ENCODE measurements around the gene UVRAG. TPM values are rescaled to one million over a fixed set of nuclear protein-coding genes. Genes with fewer than 3 reads are reported as not detected.

UVRAG gene
- total and polyA plus RNA-seq, 2 of the 13 experiments (the other 11 are each of a cell fraction or from before 2014, with no cell fraction given) = 9.7 to 17.3 TPM

DNA sequence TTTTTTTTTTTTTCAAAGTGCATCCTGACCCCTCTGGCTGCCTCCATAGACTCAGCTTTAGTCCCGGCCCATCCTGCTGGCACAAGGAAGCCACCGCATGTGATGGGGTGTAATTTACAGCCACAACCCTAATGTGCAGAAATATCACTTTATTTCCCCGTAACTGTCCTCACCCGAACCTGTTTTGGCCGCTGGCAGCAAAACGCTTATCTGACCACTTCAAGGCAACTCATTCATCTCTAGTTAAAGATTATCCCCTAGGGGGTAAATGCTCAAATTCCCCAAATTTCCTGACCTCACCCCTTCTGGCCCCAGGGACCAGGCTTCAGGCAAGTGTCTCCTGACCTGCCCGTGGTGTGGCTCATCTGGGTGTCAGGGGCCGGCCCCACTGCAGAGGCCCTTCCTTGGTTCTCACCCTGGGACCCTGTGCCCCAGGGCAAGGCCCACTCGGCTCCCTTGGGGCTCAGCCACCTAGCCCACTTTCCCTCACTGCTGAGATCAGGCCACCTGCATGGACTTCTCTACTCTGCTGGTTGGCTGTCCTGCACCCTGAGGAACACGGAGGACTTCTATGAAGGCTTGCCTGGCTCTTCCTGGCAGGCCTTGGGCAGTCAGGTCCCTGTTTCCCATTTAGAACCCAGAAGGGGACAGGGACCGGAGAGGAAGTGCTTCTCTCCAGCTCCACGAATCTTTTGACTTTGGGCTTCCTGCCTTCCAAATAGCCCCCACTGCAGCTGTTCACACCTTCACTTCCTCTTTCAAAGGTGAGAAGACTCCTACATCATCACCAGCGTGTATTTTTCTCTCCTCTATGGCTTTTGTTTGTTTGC, 337.9 kb downstream of the UVRAG start (continued):
- TF ChIP-seq HOXA3 (CRISPR knock-in tag; IDR thresholded peaks at IDR 0.05) (peak; percentile 32; the same call in 1 of the 2 replicates), NCOA5 (CRISPR knock-in tag; IDR thresholded peaks at IDR 0.05) (no peak), SOX13 (IDR thresholded peaks at IDR 0.05) (0 out of 2 replicates have a peak, but pooled peaks have one; percentile 10), SOX13 (CRISPR knock-in tag; conservative IDR thresholded peaks at IDR 0.05 in 1 of 2, IDR thresholded peaks at IDR 0.05 in 1 of 2) (no peak), FOXP1 (IDR thresholded peaks at IDR 0.05) (no peak), FOXP1 (CRISPR knock-in tag; IDR thresholded peaks at IDR 0.05) (peak; percentile 66; the same call in 1 of the 2 replicates), IRF2 (CRISPR knock-in tag; IDR thresholded peaks at IDR 0.05) (no peak), ZNF567 (CRISPR knock-in tag; IDR thresholded peaks at IDR 0.05; ENCODE audit: borderline replicate concordance) (no peak), TBP (CRISPR knock-in tag; IDR thresholded peaks at IDR 0.05) (no peak), ZNF703 (CRISPR knock-in tag; IDR thresholded peaks at IDR 0.05; ENCODE audit: borderline replicate concordance) (no peak), ZNF329 (CRISPR knock-in tag; IDR thresholded peaks at IDR 0.05; ENCODE audit: low read depth) (no peak), ATF1 (CRISPR knock-in tag; IDR thresholded peaks at IDR 0.05) (no peak), POLR2AphosphoS2 (IDR thresholded peaks at IDR 0.05; ENCODE audit: low read depth, low read length) (no peak), PHF8 (CRISPR knock-in tag; IDR thresholded peaks at IDR 0.05) (peak; percentile 54; the same call in 1 of the 2 replicates), ESRRA (CRISPR knock-in tag; IDR thresholded peaks at IDR 0.05; ENCODE audit: low read depth) (no peak), ZFP62 (CRISPR knock-in tag; IDR thresholded peaks at IDR 0.05) (no peak), NCOA1 (CRISPR knock-in tag; IDR thresholded peaks at IDR 0.05) (no peak), NFE2L2 (IDR thresholded peaks at IDR 0.05; ENCODE audit: low read length) (no peak), DNMT1 (CRISPR knock-in tag; IDR thresholded peaks at IDR 0.05) (no peak), BHLHE40 (IDR thresholded peaks at IDR 0.05; ENCODE audit: low read length) (no peak), HOXD1 (CRISPR knock-in tag; IDR thresholded peaks at IDR 0.05) (no peak), MNT (IDR thresholded peaks at IDR 0.05) (no peak), KLF6 (CRISPR knock-in tag; IDR thresholded peaks at IDR 0.05) (no peak), ZNF564 (CRISPR knock-in tag; IDR thresholded peaks at IDR 0.05) (0 out of 2 replicates have a peak, but pooled peaks have one; percentile 2), ASH2L (IDR thresholded peaks at IDR 0.05; ENCODE audit: insufficient read length, low read depth, low read length) (no peak), ZNF549 (CRISPR knock-in tag; IDR thresholded peaks at IDR 0.05) (no peak), SAP130 (CRISPR knock-in tag; IDR thresholded peaks at IDR 0.05; ENCODE audit: low read depth) (0 out of 2 replicates have a peak, but pooled peaks have one; percentile 15), ZFX (CRISPR knock-in tag; IDR thresholded peaks at IDR 0.05; ENCODE audit: low read depth) (peak; percentile 62), ZNF382 (CRISPR knock-in tag; IDR thresholded peaks at IDR 0.05; ENCODE audit: borderline replicate concordance) (no peak), HDAC1 (CRISPR knock-in tag; IDR thresholded peaks at IDR 0.05) (0 out of 2 replicates have a peak, but pooled peaks have one; percentile 25), NR3C1 (CRISPR knock-in tag; IDR thresholded peaks at IDR 0.05) (no peak), CBX1 (IDR thresholded peaks at IDR 0.05; ENCODE audit: low read depth) (no peak)
- TF ChIP-seq, protein P1, sequence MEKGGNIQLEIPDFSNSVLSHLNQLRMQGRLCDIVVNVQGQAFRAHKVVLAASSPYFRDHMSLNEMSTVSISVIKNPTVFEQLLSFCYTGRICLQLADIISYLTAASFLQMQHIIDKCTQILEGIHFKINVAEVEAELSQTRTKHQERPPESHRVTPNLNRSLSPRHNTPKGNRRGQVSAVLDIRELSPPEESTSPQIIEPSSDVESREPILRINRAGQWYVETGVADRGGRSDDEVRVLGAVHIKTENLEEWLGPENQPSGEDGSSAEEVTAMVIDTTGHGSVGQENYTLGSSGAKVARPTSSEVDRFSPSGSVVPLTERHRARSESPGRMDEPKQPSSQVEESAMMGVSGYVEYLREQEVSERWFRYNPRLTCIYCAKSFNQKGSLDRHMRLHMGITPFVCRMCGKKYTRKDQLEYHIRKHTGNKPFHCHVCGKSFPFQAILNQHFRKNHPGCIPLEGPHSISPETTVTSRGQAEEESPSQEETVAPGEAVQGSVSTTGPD (CRISPR knock-in tag; IDR thresholded peaks at IDR 0.05) = no peak

Measured in HepG2 (cell line).